HEK293T (cell line): Measurements from ENCODE around the gene SNX4.

ENCODE experiments used
- BHLHE40 ChIP-seq: fragments of 450-650 bp; IDR thresholded peaks from 2 replicates; pipeline ENCODE4 v1.6.1; 2016; ENCODE audit warnings: mild to moderate bottlenecking, moderate library complexity, borderline replicate concordance
- CTBP1 ChIP-seq: fragments of 450-650 bp; IDR thresholded peaks from 2 replicates; pipeline ENCODE4 v1.6.1; 2016; ENCODE audit warnings: borderline replicate concordance
- FOXK2 ChIP-seq: fragments of 450-650 bp; IDR thresholded peaks from 2 replicates; pipeline ENCODE4 v1.6.1; 2016; ENCODE audit warnings: mild to moderate bottlenecking
- FOXM1 ChIP-seq: fragments of 450-650 bp; IDR thresholded peaks from 2 replicates; pipeline ENCODE4 v1.6.1; 2017; ENCODE audit warnings: mild to moderate bottlenecking, borderline replicate concordance
- SP1 ChIP-seq: fragments of 450-650 bp; IDR thresholded peaks from 2 replicates; pipeline ENCODE4 v1.6.1; 2017
- SUZ12 ChIP-seq: fragments of 450-650 bp; IDR thresholded peaks from 2 replicates; pipeline ENCODE4 v1.6.1; 2016; ENCODE audit warnings: mild to moderate bottlenecking
- TARDBP ChIP-seq: fragments of 450-650 bp; IDR thresholded peaks from 2 replicates; pipeline ENCODE4 v1.6.1; 2016
- ZNF384 ChIP-seq: fragments of 450-650 bp; IDR thresholded peaks from 2 replicates; pipeline ENCODE4 v1.6.1; 2016

GRCh38 chr3:125440970-125441369 is 79.0 kb downstream of the SNX4 start:
- no peak for TF ChIP-seq SUZ12
- TF ChIP-seq TARDBP, result no peak
- no peak for TF ChIP-seq FOXM1
- no peak for TF ChIP-seq FOXK2
- TF ChIP-seq CTBP1, result no peak
- no peak for TF ChIP-seq SP1
- TF ChIP-seq ZNF384, result no peak
- TF ChIP-seq BHLHE40, result no peak
